Measurements from ENCODE around the gene EYA2. TPM values are rescaled to one million over a fixed set of nuclear protein-coding genes. Genes with fewer than 3 reads are reported as not detected.
"Not testable (repeated sequence)": the region's sequence is repeated elsewhere in the genome, so short reads cannot be mapped to it uniquely, and the experiment has no call there.

EYA2 gene
- polyA plus RNA-seq, 1 donor = 2.7 TPM

DNA sequence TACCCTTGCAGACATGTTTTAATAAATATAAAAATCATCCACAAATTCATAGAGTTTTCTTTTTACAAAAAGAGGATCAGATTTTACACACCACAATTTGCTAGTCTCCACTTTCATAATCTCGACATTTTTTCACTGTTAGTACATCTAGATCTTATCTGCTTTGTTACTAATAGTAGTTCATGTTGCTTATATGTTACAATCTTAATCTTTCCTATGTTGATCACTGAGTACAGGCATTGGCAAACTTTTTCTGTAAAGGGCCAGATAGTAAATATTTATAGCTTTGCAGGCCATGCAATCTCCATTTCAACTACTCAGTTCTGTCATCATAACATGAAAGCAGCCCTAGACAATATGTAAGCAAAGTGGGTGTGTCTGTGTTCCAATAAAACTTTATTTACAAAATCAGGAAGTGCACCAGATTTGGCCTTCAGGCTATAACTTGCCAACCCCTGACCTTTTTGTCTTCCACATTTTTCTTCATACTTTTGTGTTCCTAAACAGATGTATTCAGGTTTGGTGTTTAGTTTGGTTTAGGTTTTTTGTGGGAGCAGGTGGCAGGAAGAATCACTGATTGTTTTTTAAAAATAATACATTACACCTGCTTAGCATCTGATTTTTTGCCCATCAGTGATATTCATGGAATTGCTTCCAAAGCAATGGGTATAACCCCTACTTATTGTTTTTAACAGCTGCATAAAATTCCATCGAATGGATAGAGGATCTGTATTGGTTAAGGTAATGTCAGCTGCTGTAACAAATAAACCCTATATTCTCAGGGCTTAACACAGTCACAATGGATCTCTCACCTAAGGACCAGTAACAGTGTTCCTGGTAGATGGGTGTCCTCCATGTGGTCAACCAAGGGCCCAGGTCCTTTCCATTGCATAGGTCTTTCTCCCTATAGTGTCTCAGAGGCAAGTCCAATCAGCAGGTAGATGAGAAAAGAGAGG is 61.2 kb downstream of the EYA2 start:
- DNase-seq = no peak

DNA sequence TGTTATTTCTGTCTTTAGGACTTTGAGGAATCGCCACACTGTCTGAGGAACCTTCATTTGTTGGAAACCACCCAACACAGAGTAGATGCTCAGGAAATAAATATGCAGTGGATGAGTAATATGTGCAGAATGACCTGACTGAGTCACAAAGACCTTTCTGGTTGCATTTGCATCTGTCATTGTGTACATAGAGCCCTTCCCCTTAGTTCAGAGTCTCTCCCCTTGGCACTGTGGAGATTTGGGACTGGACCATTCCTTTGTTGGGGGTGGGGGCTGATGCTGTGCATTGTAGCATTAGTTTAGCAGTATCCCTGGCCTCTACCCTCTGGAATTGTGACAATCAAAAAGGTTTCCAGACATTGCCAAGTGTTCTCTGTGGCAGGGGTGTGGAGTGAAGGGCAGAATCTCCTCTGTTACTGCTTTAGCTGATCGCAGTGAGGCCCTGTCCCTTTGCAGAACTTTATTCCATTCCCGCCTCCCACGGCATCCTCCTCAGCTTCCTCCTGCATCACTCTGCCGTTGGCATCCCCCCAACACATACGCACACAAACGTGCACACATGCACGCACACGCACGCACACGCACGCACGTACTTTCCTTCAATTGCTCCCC is 64.5 kb downstream of the EYA2 start:
- DNase-seq = no peak

DNA sequence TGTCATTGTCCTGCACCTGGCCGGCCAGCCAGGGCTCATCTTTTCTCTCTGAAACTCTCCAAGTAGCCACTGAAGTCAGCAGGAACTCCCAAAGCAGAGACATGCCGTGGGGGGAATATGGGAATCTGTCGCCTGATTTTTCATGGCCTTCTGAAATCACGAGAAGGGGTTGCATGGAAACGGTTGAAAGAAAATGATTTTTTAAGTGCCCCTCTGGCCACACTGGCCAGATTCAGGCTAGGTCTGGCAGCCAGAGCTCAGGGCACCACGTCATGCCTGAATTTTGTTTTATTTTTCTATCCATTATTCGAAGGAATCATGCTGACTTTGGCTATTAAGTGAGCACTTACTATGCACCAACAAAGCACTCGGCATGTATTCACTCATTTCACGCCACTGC is 65.2 kb downstream of the EYA2 start:
- DNase-seq = no peak

DNA sequence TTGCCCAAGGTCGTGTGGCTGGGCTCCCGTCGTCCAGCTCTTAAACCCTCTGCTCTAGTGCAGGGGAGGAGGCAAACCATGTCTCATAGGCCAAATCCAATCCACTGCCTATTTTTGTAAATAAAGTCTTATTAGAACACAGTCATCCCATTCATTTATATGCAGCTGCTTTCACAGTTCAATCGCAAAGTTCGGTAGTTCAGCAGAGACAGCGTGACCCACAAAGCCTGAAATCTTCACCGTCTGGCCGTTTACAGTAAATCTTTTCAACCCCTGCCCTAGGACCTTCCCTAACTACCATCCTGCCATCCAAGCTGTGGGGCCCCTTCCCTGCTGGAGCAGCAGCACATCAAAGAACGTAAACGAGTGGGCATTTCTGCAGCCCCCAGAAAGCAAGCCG is 65.9 kb downstream of the EYA2 start:
- no peak for DNase-seq

DNA sequence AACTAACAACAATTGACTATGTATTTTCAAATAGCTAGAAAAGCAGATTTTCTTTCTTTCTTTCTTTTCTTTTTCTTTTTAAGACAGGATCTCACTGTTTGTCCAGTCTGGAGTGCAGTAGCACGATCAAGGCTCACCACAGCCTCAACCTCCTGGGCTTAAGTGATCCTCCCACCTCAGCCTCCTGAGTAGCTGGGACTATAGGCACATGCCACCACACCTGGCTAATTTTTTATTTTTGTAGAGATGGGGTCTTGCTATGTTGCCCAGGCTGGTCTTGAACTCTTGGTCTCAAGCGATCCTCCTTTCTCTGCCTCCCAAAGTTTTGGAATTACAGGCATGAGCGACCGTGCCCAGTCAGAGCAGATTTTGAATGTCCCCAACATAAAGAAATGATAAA is 67.3 kb downstream of the EYA2 start:
- not testable (repeated sequence) for DNase-seq

DNA sequence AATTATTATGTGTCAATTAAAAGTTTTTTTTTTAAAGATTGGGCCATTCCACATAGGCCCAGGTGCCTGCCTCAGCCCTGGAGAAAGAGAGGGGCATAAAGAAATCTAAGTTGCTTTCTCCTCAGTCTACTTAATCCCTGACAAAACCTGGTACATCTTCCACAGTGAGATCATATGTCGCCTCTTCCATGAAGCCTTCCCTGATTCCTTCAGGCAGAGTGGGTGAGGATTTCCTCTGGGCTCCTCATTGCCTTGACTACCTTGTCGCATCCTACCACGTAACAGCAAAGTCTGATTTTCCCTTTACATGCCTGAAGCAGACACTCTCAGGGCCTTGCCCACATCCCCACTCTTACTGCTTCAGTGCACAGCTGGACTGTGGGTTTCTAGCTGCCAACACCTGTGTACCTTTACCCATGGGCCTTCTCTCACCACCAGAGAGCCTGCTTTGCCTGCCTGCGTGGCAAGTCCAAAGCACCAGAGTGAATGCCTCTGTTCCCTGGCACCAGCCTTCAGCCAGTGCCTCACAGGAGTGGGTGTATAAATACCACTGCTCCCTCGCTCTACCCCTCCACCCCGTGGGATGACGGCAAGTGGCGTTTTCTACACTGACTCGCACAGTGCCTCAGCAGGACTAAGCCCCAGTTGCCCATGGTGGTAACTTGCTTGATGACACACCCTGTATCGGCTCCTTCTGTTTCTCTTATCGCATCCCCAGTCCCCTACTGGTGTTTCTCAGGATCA is 68.0 kb downstream of the EYA2 start:
- DNase-seq = no peak

DNA sequence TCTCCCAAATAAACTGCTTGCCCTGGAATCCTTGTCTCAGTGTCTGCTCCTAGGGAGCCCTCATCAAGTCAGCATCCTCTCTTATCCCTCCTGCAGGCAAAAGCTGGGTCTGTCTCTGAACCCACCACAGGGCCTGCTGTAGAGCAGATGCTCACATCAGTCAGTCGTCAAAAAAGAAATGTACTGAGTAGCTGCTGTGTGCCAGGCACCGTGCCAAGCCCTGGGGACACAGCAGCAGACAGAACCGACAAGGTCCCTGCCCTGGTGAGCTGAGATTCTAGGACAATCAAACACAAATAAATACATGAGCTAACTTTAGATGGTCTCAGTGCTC is 68.5 kb downstream of the EYA2 start:
- DNase-seq = no peak

DNA sequence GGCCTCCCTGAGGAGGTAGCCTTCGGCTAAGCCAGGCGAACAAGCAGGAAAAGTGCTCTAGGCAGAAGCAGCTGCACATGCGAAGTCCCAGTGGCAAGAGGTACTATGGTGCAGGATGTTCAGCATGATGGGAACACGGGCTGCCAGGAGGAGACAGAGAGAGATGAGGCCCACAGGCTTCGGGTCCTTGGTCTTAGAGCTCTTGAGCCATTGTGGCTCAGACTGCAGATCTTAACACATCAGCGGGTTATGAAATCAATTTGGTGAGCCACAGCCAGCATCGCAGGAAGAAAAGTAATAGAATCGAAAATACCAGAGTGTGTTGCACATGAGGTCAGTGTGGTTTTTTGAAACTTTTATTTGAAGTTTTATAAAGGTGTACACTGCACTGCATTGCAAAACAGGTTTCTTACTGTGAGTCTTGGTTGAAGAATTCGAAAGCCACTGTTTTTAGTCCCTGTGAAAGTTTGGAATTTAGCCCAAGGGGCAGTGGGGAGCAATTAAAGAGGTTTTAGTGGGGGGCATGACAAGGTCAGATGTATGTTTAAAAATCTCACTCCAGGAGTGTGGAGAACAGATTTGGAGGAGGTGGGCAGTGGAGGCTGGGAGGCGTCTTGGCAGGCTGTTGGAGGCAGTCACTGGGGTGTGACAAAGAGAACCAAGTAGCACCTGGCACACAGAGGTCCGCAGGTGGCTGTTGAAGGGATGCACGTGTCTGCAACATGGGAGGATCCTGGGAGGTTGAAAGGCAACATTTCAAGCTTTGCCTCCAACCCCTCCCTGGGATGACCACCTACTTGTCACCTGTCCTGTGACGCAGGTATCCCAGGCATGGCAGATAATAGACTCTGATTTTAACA is 69.3 kb downstream of the EYA2 start:
- DNase-seq = no peak

DNA sequence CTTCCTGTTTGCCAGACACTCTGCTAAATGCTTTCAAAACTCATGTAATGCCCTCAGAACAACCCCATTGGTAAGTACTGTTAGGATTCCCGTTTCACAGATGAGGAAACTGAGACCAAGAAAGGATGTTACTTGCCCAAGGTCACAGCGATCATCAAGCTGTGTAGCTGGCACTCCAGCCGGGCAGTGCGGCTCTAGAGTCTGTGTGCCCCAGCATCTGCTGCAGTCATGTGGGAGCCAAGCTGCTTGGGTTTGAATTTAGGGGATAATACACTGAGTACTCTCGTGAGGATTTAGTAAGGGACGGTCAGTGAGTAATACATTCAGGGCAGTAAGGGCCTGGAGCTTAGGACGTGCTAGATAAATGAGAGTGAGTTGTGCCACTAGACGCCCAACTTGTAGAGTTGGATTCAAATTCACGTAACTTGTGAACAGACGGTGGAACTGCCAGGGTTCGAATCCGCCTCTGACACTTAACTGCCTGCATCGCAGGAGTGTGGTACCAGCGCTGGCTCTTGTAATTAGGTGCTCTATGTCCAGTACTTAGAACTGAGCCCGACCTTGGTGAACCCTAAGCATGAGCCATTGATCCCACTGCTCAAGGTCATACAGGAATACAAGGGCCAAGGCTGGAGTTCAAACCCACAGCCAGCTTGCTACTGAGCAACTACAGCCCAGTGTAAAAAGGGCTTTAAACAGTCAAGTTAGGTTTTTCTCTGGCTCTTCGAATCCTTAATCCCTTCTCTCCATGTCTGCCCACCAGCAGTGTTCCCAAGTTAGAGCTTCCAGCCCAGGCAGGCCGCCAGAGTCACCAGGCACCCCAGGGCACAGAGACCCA is 70.2 kb downstream of the EYA2 start:
- no peak for DNase-seq

DNA sequence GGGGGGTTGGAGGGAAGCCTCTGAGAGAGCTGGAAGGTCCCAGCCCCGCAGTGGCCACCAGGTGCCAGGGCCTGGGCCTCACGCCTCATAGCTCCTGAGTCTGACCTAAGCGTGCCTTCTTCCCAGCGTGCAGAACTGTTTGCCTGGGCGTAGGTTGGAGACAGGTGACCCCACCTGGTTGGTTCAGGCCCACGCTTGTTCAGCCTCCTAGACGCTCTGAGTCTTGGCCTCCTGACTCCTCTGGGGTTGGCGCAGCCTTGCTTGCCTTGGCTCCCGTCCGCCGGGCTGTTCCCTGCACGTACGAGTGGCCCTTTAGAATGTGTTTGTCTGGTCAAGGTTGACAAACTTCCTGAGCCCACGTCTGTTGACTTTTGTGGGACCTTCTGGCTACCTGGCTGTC is 70.8 kb downstream of the EYA2 start:
- no peak for DNase-seq

DNA sequence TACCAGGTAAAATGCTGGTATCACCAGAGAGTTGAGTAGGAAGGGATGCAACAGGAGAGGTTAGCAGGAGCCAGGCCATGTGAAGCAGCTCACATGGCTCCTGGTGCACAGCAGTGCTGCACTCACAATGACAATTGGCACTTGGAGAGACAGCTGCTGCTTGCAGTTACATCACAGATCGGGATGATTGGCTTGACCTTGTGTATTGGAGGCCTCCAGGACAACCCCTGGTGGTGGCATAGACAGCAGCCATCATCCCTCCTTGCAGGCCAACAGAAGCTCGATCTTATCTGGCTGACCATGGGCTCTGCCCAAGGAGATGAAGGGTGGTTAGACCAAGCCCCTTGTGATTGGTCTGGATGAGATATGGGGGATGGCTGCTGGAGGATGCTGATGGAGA is 73.0 kb downstream of the EYA2 start:
- no peak for DNase-seq

DNA sequence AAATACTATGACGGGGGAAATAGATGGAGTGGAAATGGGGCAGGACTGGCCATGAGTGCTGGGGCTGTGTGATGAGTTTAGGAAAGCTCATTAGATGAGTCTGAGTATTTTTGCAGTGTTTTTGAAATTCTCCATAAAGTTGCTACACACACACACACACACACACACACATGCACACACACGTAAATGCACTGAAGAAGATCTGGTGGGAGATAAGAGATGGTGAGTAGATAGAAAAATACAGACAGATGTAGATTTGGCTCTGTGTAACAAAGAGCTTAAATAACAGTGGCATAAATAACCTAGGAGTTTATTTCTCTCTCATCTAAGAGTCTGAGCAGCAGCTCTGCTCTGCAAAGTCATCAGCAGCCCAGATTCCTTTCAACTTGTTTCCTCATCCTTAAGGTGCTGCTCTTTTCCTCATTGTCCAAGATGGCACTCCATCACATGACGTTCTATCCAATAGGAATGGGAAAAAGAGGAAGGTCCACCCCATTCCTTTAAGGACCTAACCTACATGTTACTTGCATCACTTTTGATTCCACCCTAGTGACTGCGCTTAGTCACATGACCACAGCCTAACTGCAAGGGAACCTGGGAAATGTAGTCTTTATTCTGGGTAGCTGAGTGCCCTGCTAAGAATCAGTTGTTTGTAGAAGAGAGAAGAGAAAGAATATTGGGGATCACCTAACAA is 76.4 kb downstream of the EYA2 start:
- DNase-seq = no peak

DNA sequence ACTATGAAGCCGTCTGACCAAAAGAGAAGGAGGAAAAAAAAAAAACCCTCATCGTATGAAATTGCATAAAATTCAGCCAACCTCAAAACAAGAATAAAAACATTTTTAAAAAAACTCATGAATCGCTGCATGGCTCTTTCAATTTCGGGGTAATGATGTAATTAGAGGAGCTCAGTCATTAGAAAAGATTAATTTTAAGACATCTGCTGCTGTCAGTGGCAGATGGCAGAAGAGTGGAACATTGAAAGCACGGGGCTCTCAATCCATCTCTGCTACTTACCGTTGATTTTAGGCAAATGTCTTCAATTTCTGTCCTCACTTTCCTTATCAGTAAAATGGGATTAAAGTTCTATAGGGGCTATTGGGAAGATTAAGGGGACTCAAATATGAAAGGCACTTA is 79.1 kb downstream of the EYA2 start:
- no peak for DNase-seq

DNA sequence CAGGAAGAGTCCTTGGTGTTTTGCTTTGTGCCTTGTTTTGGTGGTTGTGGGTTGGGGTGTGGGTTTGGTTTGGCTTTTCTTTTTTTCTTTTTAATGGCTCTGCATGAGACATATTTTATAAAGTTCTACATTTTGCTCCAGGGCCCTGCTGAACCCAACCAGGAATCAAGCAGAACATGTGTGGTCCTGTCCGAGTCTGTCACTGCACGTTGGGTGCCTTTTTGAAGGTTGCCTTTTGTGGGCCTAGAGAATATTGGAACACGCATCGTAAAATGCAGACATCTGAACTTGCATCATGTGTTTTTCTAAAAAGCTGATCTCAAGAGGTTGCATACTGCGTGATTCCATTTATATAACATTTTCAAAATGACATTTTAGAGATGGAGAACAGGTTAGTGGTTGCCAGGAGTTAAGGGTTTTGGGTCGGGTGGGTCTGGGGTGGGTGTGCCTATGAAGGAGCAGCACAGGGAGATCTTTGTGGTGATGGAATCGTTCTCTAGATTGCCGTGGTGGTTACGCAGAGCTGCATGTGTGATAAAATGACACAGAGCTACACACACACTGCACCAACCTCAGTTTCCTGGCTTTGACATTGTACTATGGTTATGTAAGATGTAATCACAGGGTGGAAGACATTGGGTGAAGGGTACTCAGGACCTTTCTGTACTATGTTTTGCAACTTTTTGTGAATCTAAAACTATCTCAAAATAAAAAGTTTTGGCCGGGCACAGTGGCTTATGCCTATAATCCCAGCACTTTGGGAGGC is 80.2 kb downstream of the EYA2 start:
- DNase-seq = no peak

DNA sequence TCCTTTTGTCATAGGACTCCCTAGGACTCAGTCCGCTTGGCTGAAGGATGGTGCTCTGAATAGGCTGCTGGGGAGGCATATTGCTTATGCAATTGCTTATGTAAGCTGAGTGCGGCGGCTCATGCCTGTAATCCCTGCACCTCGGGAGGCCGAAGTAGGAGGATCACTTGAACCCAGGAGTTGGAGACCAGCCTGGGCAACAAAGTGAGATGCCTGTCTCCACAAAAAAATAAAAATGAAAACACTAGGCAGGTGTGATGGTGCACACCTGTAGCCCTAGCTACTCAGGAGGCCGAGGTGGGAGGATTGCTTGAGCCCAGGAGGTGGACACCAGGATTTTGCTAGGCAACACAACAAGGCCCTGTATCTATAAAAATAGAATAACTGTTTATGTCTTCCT is 81.3 kb downstream of the EYA2 start:
- DNase-seq = no peak

DNA sequence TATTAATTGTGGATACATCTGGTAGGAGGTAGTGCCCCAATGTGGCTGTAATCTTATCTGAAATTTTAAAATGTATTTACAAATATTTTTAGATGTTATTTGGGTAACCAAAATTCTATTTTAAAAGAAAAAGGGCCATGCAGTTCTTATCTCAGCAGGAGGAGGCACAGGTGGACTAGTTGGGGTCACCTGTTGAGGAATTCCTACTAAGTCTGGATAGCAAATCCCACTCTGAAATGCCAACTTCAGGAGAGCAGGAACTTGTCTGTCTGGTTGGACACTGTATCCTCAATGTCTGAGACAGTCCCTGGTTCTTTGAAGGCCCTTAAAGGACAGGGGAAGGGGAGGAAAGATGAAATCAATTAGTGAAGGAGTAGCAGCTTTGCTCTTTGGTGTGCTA is 82.6 kb downstream of the EYA2 start:
- DNase-seq = no peak

DNA sequence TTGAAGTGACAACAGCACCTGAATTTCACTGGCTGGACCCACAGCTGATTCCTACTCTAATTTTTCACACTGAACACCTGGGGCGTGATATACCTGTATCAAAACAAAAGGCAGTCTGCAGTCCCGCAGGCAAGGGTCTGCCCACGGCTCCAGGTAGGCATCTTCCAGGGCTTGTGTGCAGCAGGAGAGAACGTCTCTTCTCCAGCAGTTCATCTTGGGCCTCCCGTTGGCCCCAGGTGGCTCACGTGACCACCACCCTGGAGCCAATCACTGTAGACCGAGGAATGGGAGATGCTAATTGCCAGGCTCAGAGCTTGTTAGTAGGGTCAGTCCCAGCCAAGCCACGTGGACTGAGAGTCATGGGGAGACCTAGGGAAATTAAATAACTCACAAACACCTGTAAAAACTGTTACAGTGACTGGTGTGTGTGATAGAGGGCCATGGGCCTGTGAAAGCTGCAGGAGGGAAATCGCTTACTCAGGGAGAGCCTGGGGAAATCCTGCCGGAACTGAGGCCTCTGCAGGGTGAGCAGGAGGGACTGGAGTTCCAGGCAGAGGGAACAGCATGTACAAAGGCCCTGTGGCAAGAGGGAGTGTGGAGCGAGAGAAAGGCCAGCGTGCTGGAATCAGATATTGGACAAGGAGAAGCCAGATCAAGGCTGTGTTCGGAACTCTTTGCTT is 83.4 kb downstream of the EYA2 start:
- no peak for DNase-seq

DNA sequence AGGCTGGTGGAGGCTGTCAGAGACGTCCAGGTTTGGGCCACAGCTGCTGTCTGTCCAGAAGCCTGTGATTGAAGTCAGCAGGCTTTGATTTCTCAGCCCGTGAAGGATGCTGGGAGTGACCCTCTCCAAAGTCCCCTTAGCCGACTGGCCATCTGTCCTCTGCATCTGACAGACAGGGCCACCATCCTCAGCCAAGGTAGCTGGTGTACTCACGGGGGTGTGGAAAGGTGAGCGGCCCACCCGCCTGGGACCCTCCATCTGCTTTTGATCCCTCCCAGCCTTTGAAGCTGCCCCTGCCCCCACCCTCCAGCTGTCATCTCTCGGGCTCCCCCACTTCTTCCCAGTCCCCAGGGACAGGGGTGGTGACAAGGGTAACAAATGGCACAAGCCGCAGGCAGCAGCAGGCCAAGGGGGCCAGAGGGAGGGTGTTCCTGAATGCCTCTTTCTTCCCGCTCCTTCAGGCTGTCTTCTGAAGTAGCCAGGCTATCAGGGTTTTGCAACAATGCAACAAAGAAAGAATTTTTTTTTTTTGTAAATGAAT is 84.4 kb downstream of the EYA2 start:
- no peak for DNase-seq

DNA sequence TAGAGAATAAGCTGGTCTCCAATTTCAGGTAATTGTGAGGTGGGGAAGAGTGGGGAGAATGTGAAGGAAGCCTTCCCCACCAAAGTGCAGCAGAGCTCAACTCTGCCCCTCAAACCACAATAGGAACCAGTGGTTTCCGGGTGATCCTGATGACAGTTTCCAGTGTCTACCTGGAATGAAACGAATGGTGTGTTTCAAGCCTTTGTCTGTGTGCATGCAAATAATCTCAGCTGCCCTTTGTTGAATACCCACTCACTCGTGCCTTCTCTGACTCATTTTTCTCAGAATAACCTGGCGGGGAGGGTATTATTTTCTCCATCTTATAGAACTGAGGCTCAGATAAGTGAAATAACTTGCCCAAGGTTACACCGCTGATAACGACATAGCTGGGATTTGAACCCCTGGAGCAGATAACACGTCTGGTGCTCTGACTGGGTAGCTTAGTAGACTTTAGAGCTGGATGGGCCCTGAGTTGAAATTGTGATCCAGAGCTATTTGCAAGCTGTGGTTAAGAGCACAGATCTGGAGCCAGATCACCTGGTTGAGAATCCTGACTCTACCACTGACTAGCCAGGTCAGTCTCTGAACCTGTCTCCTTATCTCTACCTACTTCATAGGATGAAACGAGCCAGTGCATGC is 85.1 kb downstream of the EYA2 start:
- no peak for DNase-seq
